ENCODE measurements around the gene GZMM. TPM values are rescaled to one million over a fixed set of nuclear protein-coding genes. Genes with fewer than 3 reads are reported as not detected.
A peak's percentile ranks its signal among the peaks of the same experiment; 100 is the strongest.

Gene GZMM
- total and polyA plus RNA-seq, 2 of the 13 experiments (the other 11 are each of a cell fraction or from before 2014, with no cell fraction given), result 0.07 TPM; not detected in 1

- TF ChIP-seq ZNF687 (CRISPR knock-in tag; IDR thresholded peaks at IDR 0.05) (peak; percentile 93), REST (IDR thresholded peaks at IDR 0.05; ENCODE audit: borderline replicate concordance in 1 of 2, low read depth in 1 of 2, low read length in 2 of 2) (peak in 1 of 2 experiments; percentile 18; a peak in 1 of 4 replicates), SALL2 (CRISPR knock-in tag; IDR thresholded peaks at IDR 0.05) (peak; percentile 54; the same call in 1 of the 2 replicates), HMGXB4 (CRISPR knock-in tag; IDR thresholded peaks at IDR 0.05; ENCODE audit: borderline replicate concordance in 1 of 2, low read depth in 1 of 2) (peak; percentile 31 to 33; a peak in 2 of 4 replicates), ARID4A (CRISPR knock-in tag; IDR thresholded peaks at IDR 0.05; ENCODE audit: borderline replicate concordance) (peak; percentile 70; the same call in 1 of the 2 replicates)
Observed at GRCh38 chr19:570937-571565, 27.2 kb downstream of the GZMM start (continued).

All from HepG2 (cell line).